ENCODE data around the gene PRLH.
"Not testable (repeated sequence)": the region's sequence is repeated elsewhere in the genome, so short reads cannot be mapped to it uniquely, and the experiment has no call there.

PRLH gene

DNA sequence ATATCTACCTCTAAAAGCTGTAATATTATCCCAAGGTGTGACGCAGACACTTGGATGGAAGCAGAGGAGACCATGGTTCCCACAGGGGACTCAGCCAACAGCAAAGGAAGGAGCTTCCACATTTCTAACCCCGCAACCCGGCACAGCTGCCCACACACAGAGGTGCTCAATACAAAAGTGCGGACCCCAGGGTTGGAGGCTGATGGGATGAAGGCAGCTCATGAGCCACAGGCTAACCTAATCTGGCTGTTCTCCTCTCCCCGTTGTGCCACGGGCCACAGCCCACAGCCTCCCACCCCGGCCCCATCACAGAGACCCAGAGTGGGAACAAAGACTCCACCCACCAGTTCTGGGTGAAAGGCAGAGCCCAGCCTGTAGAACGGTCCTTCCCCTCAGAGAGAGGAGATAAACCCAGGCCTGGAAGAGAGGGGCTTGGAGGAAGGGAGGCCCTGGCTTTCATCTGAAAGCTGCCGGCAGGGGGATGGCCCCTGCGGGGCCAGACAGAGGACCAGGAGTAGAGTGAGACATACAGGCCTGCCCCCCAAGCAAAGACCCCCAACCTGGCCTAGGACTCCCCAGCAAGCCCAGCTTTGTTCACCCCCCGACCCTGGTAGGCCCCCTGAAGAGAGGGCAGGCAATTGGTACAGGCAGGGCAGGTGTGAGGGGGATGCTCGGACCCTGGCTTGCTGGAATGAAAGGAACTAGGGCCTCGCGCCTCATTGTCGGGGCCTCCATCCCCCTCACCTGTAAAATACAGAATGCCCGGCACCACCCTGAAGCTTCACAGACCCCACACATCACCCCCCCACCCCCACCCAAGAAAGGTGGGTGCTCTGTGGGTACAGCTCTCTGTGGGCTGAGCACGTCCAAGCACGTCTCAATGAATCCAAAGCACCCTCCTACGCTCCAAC lies 17.3 kb downstream of the PRLH start:
- no peak for DNase-seq

GRCh38 chr2:237585590-237586221 lies 19.3 kb downstream of the PRLH start:
- no peak for DNase-seq

DNA sequence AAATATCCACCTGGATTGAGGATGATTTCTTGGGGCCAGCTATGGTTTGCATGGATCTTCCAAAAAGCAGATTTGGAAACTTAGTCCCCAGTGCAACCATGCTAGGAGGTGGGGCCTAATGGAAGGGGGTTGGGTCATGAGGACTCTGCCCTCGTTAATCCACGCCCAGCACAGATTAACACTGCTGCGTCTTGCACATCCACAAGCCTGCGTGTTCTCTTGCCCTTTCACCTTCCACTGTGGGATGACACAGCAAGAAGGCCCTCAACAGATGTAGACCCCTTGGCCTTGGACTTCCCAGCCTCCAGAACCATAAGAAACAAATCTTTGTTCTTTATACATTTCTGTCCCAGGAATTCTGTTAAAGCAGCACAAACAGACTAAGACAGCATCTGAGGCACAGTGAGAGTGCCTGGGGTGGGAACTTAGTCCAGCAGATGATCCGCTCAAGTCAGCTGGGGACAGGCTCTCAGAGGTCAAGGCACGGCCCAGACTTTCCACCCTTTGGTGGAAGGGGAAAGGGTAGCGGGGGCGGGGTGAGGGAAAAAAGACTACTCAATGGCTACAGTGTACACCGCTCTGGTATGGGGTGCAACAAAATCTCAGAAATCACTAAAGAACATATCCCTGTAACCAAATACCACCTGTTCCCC lies 21.8 kb downstream of the PRLH start:
- DNase-seq = no peak

GRCh38 chr2:237590272-237591140 lies 24.1 kb downstream of the PRLH start, which contains the start of gene RAB17:
Gene RAB17, minus strand, starts transcription at chr2:237590734. Its CDS starts 4,580 bp downstream, at chr2:237586154.
- DNase-seq = no peak

DNA sequence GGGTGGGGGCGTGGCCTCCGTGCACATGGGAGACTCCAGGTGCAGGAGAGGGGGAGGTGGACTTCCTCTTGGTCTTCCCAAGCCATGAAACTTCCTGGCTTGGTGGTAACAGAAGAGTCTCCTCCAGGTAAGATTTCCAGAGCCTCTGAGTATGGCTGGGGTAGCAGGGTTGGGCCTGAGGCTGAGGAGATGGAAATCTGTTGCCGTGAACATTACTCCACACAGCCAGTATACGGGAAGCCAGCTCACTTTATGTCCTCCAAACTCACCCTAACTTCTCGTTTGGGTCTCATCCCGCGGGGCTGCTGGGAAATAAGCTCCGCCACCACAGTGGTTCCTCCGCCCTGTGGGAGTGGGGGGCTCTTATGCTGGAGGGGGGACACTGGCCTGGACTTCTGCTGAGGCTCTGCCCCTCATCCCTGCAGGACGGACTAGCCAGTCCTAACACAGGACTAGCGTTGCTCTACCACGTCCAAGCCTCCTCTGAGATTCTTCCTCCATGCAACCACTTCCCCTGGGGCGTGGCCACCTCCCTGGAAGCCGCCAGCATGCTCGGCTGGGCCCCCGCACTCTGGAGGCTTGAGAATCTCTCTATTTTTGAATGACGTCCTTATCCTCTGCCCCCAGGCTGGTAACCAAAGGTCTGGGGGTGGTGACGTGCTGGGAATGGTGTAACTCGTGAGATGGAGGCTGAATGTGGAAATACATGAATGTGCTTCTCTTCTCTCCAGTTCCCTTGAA lies 24.9 kb downstream of the PRLH start:
- no peak for DNase-seq

- no peak for DNase-seq
Observed at GRCh38 chr2:237592425-237592980, 26.1 kb downstream of the PRLH start.

- no peak for DNase-seq
Observed at GRCh38 chr2:237593036-237593435, 26.7 kb downstream of the PRLH start.

DNA sequence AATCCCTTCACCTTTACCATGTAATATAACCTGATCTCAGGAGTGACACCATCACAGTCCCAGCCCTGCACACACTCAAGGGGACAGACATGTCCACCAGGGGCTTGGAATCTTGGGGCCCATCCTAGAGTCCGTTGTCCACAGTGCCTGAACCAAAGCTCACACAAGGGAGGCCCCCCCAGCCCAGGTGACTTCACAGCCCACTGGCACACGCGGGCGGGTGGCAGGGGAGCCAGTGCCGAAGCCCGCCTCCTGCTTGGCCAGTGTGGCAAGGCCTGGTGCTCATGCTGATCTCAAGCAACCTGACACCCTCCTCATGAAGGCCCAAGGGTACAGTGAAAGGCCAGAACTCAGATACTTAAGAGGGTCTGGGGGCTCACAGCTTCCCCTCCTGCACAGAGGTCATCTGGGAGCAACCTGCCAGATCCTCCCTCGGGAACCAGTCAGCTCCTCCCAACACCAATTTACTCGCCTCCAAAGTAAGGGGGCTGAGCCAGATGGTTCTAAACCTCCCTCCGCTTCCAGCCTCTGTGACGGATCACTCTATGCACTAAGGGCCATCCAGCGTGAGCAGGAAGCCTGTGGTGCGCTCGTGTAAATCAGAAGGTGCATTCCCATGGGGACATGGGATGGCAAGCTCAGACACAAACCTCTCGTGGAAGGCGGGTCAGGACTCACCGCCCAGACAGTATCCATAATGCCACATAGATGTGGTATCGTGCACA lies 27.4 kb downstream of the PRLH start:
- DNase-seq = no peak

GRCh38 chr2:237594514-237594871 lies 28.1 kb downstream of the PRLH start:
- no peak for DNase-seq

DNA sequence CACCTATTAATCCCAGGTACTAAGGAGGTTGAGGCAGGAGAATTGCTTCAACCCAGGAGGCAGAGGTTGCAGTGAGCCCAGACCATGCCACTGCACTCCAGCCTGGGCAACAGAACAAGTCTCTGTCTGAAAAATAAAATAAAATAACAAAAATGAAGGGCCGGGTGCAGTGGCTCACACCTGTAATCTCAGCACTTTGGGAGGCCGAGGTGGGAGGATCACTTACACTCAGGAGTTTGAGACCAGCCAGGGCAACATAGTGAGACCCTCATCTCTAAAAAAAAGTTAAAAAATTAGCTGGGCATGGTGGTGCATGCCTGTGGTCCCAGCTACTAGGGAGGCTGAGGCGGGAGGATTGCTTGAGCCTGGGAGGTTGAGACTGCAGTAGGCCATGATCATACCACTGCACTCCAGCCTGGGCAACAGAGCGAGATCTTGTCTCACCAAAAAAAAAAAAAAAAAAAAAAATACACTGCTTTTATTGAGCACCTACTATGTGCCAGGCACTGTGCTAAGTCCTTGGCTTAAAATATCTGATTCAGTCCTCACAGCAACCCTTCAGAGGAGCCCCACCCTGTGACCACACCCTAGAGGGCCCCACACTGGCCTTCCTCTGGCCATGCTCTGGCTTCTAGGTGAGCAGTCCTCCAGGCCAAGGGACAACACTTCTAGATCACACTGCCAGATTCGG lies 29.6 kb downstream of the PRLH start:
- DNase-seq = not testable (repeated sequence)

DNA sequence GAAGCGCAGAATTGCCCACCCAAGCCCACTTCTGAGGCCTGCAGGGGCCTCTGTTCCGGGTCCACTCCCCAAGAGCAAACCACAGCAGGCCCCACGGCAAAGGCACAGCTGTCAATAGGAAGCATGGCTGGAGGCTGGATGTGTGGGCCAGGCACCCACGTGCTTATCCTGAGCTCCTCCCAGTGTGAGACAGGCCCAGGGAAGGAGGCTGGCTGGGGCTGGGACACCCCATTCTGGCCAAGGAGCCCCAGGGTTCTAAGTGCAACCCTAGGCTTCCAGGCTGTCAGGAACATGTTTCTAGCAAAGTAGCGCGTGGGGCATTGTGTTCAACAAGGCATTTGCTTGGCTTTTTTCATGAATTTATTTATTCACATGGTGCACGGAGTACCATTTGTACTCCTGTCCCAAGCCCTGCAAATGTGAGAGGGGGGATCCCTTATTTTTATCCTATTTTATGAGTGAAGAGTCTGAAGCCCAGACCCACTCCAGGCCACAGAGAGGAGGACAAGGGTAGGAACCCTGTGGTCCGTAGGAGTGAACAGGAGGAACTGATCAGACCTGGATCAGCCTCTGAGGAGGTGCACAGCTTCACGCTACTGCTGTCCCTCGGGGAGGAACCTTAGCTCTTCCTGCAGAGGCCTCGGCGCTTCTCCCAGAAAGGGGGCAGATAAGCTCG lies 30.3 kb downstream of the PRLH start:
- no peak for DNase-seq

GRCh38 chr2:237597196-237598145 lies 31.1 kb downstream of the PRLH start:
- no peak for DNase-seq

- no peak for DNase-seq
Observed at GRCh38 chr2:237598468-237599208, 32.3 kb downstream of the PRLH start.

GRCh38 chr2:237599465-237600110 lies 33.2 kb downstream of the PRLH start:
- no peak for DNase-seq

GRCh38 chr2:237600205-237600846 lies 34.0 kb downstream of the PRLH start:
- DNase-seq = no peak

DNA sequence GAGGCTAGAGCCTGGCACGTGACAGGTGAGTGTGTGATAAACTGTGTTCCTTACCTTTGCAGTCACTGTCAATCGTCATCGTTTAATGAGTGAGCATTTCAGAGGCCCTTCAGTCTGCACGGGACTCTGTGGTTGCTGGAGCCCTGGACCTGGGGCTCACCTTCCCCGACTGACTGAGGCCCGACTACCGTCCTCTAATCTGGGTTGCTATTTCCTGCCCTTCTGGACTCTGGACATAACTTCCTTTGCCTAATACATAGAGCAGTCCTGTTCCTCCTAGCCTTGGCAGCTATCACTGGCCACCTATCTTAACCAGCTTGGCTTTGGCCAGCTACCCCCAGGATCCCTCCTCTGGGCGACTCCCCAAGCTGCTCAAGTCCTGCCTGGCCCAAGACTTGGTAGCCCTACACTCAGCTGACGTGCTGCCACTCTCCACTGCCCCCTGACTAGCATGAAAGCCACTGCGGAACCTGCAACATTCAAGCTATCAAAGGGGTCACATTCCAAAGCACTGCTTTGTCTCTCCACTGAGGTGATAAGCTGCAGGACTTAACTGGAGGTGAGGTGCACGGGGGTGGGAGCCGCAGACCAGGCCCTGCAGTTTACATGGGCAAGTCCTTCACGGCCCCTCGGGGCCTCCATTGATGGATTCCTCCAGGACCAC lies 35.2 kb downstream of the PRLH start:
- DNase-seq = no peak

Data from activated gamma-delta T cell (primary cell).